Stimulated activated CD8-positive, alpha-beta memory T cell treated with anti-CD3 and anti-CD28 coated beads, Interleukin-12 subunit alpha, Interleukin-12 subunit beta, amount 100 ng/mL, for 24 hours (primary cell): ENCODE data around the gene EBNA1BP2.
"Not testable (repeated sequence)": the region's sequence is repeated elsewhere in the genome, so short reads cannot be mapped to it uniquely, and the experiment has no call there.

Experiments
- DNase-seq: peaks from one replicate; pipeline ENCODE4 v3.0.0-alpha.2; 2020; ENCODE audit errors: extremely low read depth

Gene EBNA1BP2

GRCh38 chr1:43119928-43120586 is 52.0 kb downstream of the EBNA1BP2 start:
- DNase-seq: not testable (repeated sequence)
